GM12801 (cell line): Measurements from ENCODE around the gene ADAMTS9.

Experiments used
- TF ChIP-seq, protein P1 (sequence below): IDR thresholded peaks from one replicate; pipeline ENCODE4 v1.5.1; 2011; ENCODE audit warnings: control low read depth; ENCODE audit not compliant: insufficient read length; ENCODE audit errors: extremely low read depth

Gene ADAMTS9

GRCh38 chr3:64638981-64639481, 48.8 kb downstream of the ADAMTS9 start:
- TF ChIP-seq, protein P1, sequence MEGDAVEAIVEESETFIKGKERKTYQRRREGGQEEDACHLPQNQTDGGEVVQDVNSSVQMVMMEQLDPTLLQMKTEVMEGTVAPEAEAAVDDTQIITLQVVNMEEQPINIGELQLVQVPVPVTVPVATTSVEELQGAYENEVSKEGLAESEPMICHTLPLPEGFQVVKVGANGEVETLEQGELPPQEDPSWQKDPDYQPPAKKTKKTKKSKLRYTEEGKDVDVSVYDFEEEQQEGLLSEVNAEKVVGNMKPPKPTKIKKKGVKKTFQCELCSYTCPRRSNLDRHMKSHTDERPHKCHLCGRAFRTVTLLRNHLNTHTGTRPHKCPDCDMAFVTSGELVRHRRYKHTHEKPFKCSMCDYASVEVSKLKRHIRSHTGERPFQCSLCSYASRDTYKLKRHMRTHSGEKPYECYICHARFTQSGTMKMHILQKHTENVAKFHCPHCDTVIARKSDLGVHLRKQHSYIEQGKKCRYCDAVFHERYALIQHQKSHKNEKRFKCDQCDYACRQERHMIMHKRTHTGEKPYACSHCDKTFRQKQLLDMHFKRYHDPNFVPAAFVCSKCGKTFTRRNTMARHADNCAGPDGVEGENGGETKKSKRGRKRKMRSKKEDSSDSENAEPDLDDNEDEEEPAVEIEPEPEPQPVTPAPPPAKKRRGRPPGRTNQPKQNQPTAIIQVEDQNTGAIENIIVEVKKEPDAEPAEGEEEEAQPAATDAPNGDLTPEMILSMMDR, result no peak

- TF ChIP-seq, protein P1, result no peak
Observed at GRCh38 chr3:64638511-64638910, 49.3 kb downstream of the ADAMTS9 start.

DNA sequence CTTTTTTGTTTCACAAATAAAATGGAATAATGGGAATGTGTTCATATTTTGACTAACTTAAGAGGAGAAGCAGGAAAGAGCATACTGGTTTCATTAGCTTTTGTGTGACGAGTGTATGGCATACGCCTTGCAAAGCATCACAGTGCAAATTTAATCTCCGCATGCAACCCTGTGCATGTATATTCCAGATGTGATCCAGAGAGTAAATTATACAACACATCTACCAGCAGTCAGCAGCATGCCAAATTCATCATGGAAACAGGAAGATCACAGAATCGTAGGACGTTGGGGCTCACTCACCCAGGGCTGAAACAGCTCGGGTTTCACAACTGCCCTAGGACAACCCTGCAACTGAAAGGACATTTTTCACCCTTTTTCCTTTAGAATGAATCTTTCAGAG, 53.4 kb downstream of the ADAMTS9 start:
- TF ChIP-seq, protein P1, result no peak

- TF ChIP-seq, protein P1, result no peak
Observed at GRCh38 chr3:64631951-64632350, 55.8 kb downstream of the ADAMTS9 start.

DNA sequence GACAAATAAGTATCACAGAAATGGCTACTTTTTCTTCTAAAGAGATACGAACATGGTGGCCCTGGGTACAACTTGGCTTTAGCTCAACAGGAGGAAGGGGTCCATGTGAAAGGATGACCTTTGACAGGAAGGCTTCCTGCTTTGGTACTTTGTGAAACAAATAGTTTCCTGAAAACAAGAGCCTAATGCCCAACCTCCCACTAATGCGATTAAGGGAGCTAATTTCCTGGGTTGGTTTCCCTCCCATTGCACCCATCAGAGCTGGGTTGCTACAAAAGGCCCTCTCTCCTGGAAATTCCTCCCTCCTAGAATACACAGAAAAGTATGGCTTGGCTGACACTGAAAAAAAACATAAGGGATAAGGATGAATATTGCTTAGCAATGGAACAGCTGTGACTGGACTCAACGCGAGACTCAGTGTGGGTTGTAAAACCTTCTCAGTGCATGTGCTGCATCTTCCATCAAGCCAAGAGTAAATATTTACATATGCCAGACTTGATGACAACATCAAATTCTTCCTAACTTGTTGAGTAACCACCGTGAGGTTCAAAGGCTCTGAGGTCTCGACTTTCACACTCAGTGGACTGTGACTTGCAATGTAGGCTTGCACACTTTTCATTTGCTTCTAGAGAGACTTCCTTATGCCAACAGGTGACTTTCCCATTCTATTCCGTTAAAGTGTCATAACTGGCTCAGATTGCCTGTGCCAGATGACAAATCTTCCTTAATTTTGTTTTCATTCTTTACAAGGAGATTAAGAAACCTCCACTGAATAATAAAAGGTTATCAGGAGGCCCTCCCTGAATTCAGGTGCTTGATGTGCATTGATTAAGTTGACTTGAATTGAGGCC, 60.1 kb downstream of the ADAMTS9 start:
- TF ChIP-seq, protein P1, result no peak

- TF ChIP-seq, protein P1, result no peak
Observed at GRCh38 chr3:64627042-64627441, 60.8 kb downstream of the ADAMTS9 start.

DNA sequence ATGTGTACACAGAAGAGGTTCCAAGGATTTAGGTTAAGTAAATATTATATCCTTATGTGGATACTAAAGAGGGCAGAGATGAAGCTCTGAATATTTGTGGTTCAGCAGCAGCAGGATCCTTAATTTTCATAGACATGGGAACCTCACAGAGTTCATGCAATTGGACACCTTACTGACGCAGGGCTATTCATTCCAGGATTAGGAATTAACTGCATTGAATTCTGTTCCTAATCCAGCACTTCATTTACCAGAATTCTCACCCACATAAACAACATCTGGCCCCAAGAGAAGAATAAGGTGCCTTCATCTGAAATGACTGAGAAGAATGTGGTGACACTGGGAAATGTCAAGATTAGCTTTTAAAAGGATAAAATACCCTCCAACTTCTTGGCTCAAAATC, 62.4 kb downstream of the ADAMTS9 start:
- TF ChIP-seq, protein P1, result no peak
